GM08714 (cell line): ENCODE results near the gene FOXO1.

Experiments used
- H3K4me3 ChIP-seq: fragments of 200-500 bp; sonication (Bioruptor generic); 2 replicates; pipeline ENCODE4 v1.5.1; 2014; ENCODE audit warnings: mild to moderate bottlenecking, low read length, inconsistent platforms
- ZNF274 ChIP-seq: IDR thresholded peaks from 2 replicates; pipeline ENCODE4 v1.6.1; 2012; ENCODE audit warnings: mild to moderate bottlenecking, low read depth, low read length

FOXO1 gene

DNA sequence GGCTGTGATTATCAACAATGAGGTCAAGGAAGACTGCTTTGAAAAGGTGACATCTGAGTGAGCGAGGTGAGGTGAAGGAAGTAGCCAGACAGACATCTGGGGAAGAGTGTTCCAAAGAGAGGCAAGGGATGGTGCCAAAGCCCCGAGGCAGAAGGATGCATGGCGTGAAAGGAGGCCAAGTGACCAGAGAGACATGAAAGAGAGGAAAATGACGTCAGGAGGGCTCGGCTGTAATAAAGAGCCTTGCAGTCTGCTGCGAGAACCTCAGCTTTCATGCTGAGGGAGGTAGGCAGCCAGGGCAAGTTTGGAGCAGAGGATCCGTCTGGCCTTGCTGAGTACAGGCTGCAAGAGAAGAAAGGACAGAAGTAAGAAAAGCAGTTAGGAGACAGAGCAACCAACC lies 50.8 kb downstream of the FOXO1 start:
- H3K4me3 ChIP-seq: no peak overlapping the region
- TF ChIP-seq ZNF274: no peak

DNA sequence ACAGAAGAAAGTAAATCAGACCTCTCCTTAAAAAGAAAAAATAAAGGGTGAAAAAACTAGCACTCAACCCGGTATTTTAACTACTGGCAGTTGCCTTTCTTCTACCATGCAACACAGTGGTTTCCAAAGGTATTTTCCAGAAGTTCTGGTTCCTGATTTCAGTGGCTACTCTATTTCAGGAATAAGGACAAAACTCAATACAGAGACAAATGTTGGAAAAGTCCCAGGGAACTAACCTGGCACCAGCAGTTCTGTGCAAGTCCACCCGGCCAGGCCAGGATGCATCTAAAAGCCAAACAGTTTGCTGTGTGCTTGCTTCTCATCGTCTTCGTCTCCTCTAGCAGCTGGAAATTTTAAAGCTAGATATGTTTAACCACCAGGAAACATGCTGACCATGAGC lies 52.5 kb downstream of the FOXO1 start:
- no peak overlapping the region; the same call in 1 of the 2 replicates for H3K4me3 ChIP-seq
- no peak for TF ChIP-seq ZNF274

DNA sequence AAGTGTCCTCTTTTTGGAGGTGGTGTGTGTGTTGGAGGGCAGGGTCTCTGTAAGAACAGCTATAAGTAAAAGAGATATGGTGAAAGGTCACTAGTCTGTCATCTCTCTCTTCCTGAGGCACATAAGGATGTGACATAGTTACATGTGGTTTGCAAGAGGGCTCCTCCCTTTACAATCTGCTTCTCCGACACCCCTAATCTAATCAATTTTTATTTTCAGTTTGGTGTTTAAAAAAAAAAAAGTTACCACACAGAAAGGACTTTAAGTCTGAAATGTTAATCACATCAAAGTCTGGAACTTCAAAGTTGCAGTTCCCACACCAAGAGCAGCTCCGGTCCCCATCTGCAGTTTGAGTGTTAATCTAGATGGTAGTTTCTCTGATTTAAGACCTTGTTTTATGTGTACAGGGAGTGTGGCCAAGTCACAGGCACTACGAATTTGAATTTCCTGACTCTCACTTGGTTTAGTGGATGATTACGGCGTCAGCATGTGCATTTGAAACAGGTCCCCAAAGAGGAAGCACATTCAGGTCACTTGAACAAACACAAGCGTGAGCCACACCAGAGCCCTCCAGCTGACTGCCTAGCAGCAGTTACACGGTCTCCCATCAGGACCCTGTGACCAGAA lies 53.1 kb downstream of the FOXO1 start:
- no peak for TF ChIP-seq ZNF274
- peak overlapping the region; percentile 10; the same call in 1 of the 2 replicates for H3K4me3 ChIP-seq

DNA sequence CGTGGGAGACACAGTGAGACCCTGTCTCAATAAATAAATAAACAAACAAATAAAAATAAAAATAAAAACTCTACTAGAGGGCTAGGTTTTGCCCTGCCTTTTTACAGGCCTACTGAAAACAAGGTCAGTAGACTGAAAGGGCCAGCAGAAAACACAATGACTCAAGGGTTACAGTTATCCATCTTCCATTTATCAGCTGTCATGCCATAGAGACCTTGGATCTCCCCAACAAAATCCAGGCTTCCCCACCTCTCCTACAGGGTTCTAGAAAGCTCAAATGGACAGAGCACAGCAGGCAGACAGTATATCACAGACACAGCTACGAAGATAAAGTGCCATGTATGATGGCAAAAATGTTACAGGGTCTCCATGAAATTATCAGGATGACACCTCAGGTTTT lies 54.4 kb downstream of the FOXO1 start:
- TF ChIP-seq ZNF274: no peak
- H3K4me3 ChIP-seq: no peak overlapping the region

DNA sequence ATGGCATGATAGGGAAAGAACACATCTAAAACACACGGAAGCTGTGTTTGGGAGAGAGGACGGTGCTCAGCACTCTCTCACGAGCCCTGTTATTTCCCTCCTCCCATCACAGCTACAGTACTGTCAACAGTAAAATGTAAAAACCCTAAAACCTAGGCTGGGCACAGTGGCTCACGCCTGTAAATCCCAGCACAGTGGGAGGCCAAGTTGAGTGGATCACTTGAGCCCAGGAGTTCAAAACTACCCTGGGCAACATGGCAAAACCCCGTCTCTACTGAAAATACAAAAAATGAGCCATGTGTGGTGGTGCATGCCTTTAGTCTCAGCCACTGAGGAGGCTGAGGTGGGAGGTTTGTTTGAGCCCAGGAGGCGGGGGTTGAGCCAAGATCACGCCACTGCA lies 54.8 kb downstream of the FOXO1 start:
- no peak for TF ChIP-seq ZNF274
- no peak overlapping the region for H3K4me3 ChIP-seq

DNA sequence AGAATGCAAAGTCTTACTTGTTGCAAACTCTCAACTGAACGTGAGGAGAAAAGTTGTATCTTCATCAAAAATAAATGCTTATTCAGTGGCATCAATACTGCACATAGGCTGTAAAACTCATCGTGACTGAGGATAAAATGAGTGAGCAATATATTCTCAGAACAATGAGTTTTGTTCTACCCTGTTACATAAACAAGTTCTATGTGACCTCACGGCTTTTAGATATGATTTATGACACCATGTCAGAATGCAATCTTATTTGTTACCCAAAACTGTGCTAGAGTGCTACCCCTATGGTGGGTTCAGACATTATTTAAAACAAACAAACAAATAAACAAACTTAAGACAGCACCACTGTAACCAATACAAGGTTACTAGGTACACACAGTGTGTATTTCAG lies 55.4 kb downstream of the FOXO1 start:
- no peak overlapping the region for H3K4me3 ChIP-seq
- TF ChIP-seq ZNF274: no peak

DNA sequence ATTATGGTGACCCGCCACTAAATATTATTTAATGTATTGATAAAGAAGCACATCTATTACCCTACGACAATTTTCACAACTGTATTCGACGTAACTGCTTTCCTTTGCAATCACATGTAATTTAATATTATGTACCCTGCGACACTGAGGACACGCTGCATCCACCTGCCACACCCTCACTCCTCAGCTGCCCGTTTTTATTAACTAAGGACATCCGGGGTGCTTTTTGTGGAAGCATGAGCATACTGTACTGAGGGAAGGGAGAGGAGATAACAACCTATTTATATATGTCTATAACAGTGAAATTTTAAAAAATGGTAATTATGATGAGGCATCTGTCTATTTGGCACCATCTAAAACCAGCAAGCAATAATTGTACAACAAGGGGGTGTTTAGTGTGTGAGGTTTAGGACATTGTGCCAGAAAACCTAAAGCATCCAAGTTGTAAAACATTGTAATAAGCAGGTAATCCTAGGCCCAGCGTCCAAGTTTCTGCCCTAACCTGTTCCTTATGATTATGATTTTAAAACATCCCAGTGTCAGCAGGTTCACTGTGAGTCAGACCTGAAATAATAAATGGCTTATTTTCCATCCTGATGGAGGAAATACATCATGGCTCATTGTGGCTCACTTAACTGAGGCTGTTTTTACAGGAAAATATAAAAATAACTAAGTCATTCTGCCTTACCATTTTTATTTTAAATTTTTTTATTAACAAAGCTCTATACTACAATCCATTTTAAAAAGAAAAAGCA lies 56.3 kb downstream of the FOXO1 start:
- TF ChIP-seq ZNF274: no peak
- H3K4me3 ChIP-seq: no peak overlapping the region

DNA sequence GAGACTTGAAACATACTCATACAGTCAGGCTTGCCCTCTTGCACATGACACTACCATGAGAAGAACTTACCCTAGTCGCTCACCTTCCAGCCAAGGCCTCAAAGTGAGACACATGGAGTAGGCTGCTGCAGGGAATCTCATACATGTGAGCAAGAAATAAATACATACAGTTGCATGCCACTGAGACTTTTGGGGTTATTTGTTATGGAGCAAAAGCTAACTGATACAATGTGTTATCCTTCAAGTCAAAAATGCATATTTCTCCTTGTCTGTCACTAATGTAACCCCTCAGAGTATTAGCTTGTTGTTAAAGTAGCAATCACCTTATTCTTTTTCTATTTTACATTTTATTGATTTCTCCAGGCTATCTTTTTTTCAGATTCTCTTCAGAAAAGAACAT lies 58.1 kb downstream of the FOXO1 start:
- no peak overlapping the region for H3K4me3 ChIP-seq
- TF ChIP-seq ZNF274: no peak

DNA sequence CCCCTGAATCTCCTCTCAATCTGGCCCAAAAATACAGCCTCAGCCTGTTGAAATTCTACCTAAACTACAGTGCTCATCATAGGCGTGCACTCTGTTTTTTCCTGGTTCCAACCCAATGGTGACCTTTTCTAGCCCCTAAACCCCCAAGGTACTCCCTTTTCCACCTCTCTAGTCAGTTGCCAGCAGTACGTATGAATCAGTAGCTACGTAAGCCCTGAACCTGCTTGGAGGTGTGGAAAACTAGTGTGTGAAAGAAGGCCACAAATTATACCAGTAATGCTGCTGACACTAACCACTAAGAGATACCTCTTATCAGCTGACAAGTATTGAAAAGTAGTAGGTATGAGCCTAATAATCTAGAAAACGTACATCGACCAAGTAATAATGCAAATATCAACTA lies 60.9 kb downstream of the FOXO1 start:
- no peak overlapping the region for H3K4me3 ChIP-seq
- TF ChIP-seq ZNF274: no peak

DNA sequence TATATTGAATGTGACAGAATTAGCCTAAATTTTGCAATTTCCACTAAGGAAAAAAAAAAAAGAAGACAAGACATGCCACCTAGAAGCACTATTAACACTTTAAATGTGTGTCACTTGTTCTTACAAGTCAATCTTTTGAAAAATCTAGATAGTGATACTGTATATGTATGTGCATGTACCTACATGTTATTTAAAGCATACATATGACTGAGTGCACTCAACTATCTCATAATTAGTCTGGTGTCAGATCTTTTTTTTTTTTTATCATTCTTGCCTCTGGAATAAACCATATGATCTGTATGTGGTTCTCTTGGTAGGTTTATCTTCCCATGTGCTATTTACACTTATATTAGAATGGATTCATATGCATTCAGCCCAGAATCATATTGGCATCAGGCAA lies 62.3 kb downstream of the FOXO1 start:
- no peak for TF ChIP-seq ZNF274

DNA sequence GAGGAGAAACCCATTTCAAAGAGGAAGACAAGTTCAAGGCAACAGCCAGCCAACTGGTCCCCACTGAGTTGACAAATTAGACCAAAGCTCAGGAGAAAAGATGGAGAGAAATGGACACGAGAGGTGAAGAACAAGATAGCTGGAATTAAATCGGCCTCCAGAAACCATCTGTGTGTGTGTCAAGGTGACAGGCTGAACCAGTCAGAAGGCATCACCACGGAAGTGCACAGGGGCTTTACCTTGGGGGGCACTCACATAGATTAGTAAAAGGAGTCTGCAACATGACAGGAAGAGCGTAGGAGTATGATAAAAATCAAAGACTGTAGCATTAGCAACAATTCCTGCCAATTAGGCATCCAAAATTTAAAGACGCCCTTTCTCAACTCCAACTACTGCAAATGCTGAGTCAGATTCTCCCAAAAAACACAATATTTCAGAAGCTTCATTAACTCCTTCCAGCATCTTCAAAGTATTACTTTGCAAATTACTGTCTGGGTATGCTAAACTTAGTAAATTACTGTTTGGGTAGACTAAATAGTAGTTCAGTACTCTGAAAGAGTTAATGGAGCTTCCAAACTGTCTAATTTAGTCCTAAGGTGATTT lies 66.2 kb downstream of the FOXO1 start:
- no peak overlapping the region for H3K4me3 ChIP-seq
- TF ChIP-seq ZNF274: no peak

More for the DNA sequence above, 62.3 kb downstream of the FOXO1 start:
- H3K4me3 ChIP-seq: no peak overlapping the region

DNA sequence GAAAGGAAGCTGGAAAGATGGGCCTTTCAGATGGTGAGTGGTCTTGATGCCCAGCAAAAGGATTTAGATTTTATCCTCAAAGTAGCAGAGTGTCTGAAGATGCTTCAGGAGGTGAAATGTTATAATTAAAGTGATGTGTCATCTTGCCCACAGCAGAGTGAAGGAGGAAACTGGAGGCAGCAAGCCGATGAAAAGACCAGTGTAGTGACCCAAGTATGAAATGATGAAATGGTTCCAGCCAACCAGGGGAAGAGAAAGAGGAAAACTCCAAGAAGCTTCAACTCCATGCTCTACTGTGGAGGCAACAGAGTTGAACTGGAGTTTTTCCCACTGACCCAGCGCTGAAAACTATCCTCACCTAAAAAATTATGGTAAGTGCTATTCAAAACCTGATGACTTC lies 66.7 kb downstream of the FOXO1 start:
- no peak for TF ChIP-seq ZNF274
- no peak overlapping the region for H3K4me3 ChIP-seq

DNA sequence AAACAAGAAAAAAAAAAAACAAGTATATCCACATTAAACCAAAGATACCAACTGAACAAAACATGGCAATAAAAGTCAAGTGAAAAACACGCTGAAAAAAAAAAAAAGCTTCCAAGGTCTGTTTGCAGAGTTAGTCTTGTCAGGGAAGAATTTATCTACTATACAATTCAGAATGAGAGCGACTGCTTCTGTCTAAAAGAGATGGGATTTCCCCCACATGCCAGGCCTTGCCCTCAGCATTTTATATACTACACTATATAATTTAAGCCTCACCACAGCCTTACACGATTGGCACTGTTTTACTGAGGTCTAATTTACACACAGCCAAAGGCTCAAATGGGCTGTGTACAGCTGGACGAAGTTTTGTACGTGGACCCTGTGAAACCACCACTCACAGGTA lies 67.3 kb downstream of the FOXO1 start:
- H3K4me3 ChIP-seq: no peak overlapping the region
- no peak for TF ChIP-seq ZNF274

DNA sequence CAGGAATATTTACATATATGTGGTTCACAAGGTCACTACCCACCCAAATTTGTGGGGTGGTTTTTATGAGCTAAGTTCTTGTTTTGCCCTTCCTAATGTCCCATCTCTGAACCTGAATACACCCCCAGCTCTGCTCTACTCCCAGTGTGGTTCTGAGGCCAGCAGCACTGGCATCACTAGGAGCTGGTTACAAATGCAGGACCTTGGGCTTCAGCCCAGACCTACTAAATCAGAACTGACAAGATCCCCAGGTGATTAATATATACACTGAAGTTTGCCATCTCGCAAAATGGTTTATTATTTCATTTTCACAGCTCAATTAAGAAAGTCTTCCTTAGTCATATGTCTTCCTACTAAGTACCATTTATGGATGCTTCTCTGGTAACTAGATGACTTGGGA lies 67.9 kb downstream of the FOXO1 start:
- H3K4me3 ChIP-seq: no peak overlapping the region
- no peak for TF ChIP-seq ZNF274

DNA sequence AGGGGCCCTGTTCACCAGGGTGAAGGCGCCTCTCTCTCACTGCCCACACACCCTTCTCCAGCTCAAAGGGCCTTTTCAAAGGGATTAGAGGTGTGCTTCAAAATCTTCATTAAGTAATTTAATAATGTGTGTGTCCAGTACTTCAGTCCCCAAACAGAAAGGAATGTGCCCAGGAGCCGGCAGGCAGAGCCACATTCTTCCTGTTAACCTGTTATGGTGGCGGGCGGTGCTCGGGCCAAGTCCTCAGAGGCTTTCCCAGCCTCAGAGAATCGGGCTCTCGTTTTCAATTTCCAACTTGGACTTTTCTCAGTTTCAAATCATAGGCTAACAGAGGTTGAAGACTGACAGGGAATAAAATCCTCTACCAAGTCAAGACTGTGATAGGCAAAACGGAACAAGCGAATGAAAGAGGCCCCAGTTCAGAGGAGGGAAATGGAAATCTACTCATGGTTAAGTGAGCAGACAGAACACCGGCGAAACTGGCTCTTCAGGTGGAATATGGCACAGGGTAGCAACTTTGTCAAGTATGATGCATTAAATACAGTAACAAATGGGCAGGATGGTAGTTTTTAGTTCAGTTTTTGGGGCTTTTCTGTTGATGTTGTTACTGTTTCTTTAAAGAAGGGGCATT lies 68.6 kb downstream of the FOXO1 start:
- H3K4me3 ChIP-seq: no peak overlapping the region
- TF ChIP-seq ZNF274: no peak

DNA sequence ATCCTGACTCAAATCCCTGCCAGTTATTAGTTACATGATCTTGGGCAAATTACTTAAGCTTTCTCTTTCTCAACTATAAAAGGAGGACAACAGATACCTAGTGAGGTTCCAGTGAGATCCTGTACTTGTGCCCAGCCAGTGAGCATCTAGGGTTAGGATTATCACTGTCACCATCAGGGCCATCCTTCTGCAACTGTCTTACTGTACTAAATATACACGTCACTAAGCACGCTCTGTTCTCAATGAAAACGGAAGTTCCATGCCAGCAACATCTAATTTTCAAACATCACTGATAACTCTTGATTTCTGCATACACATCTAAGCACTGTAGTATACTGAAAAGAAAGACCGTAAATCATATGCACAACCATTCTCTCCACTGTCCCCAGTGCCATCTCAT lies 70.0 kb downstream of the FOXO1 start:
- TF ChIP-seq ZNF274: no peak

More for the DNA sequence above, 70.0 kb downstream of the FOXO1 start:
- no peak overlapping the region for H3K4me3 ChIP-seq
